ENCODE measurements around the gene PLXNA2. TPM values are rescaled to one million over a fixed set of nuclear protein-coding genes. Genes with fewer than 3 reads are reported as not detected.

Gene PLXNA2
- total and polyA plus RNA-seq, 2 of the 8 experiments (the other 6 are each of a cell fraction or from before 2014, with no cell fraction given), result 0.33 to 1.5 TPM

DNA sequence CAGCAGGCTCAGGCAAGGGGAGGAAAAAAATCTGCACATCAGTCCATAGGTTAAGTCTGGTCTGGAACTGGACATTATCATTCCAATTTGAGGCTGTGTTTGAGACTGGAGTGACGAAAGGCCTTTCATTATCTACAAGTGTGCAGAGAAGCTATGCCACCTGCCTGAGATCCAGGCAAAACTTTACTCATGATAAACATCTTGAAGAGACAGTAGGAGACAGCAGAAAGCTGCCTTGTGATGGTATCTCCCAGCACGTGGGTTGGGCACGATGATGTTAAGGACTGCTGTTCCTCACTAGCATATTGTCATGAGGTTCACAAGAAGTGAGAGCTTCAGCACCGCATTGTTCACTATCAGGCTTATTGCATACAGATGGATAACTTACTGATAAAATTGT, 126.4 kb downstream of the PLXNA2 start:
- Histone ChIP-seq H3K23ac (ENCODE audit: insufficient read length) (no peak overlapping the region), H3K4me2 (ENCODE audit: insufficient read depth in 1 of 2, low read depth in 2 of 2, low read length in 2 of 2) (no peak overlapping the region), H3K4me3 (ENCODE audit: extremely low read depth in 1 of 4, insufficient read depth in 2 of 4, low read depth in 3 of 4, low read length in 4 of 4) (no peak overlapping the region), H4K91ac (replicated peaks; ENCODE audit: insufficient read length, low read length) (no peak overlapping the region), H3K14ac (ENCODE audit: insufficient read length) (no peak overlapping the region), H3K56ac (replicated peaks; ENCODE audit: insufficient read length, low read depth, low read length) (no peak overlapping the region), H3K79me1 (ENCODE audit: low read depth, low read length) (no peaks in the 10 kb centered on the region), H2AFZ (ENCODE audit: low read length) (no peak overlapping the region), H4K20me1 (replicated peaks in 1 of 2; ENCODE audit: control insufficient read depth in 1 of 2, insufficient read depth in 2 of 2, low read length in 2 of 2) (no peaks in the 10 kb centered on the region), H3K27me3 (replicated peaks in 1 of 4; ENCODE audit: control insufficient read depth in 3 of 4, extremely low read depth in 1 of 4, insufficient read depth in 3 of 4, low read length in 3 of 4) (0 out of 7 replicates have a peak, but pooled peaks cover 0 to 3% (median 0%) of the 10 kb centered on the region in 4 experiments), H3K79me2 (ENCODE audit: control insufficient read depth in 1 of 2, insufficient read depth in 2 of 2, low read length in 2 of 2) (no peaks in the 10 kb centered on the region), H3K36me3 (ENCODE audit: control insufficient read depth in 2 of 4, insufficient read depth in 4 of 4, low read length in 3 of 4) (no peaks in the 10 kb centered on the region), H2BK20ac (ENCODE audit: low read length) (no peak overlapping the region), H3K4ac (replicated peaks; ENCODE audit: insufficient read length, low read depth, low read length) (no peak overlapping the region), H3K27ac (ENCODE audit: low read depth, low read length) (no peak overlapping the region), H3K9ac (replicated peaks in 1 of 4; ENCODE audit: extremely low read depth in 1 of 4, low read depth in 3 of 4, low read length in 3 of 4) (no peak overlapping the region), H3K4me1 (replicated peaks in 1 of 4; ENCODE audit: control insufficient read depth in 3 of 4, insufficient read depth in 4 of 4, low read length in 3 of 4) (peaks cover 0 to 7% (median 2%) of the 10 kb centered on the region in 4 experiments; a peak in 5 of 7 replicates), H2BK5ac (ENCODE audit: low read depth, low read length) (no peak overlapping the region), H2AK5ac (ENCODE audit: low read depth, low read length) (no peak overlapping the region), H3K23me2 (ENCODE audit: low read depth, low read length) (no peaks in the 10 kb centered on the region; the same call in 1 of the 2 replicates), H4K5ac (ENCODE audit: insufficient read length, low read depth, low read length) (no peak overlapping the region), H2BK120ac (replicated peaks; ENCODE audit: low read depth, low read length) (no peak overlapping the region), H3K9me3 (ENCODE audit: insufficient read depth in 2 of 2, low read depth in 1 of 2, low read length in 1 of 2) (no peaks in the 10 kb centered on the region), H2BK15ac (ENCODE audit: low read length) (no peak overlapping the region), H2BK12ac (ENCODE audit: low read depth, low read length) (no peak overlapping the region), H4K8ac (ENCODE audit: extremely low read depth, insufficient read depth, low read length) (no peak overlapping the region), H3K18ac (ENCODE audit: extremely low read depth, low read length) (no peak overlapping the region)
- POLR2A ChIA-PET (ENCODE audit: partially characterized antibody), result no interaction called here
- FAIRE-seq (no peak), DNase-seq (ENCODE audit: low read depth in 1 of 2, low spot score in 2 of 2) (no peak)
- CTCF ChIA-PET (ENCODE audit: partially characterized antibody), result interaction anchor here (0.6 to 2.5 kb wide), 11 partner anchors 11 to 227 kb away, joined by 3 to 10 read pairs (median 5); no protein-coding TSS in a partner anchor
- WGBS, 2 experiments (ENCODE audit: extremely low coverage in 1 of 2, insufficient coverage in 1 of 2, insufficient read length in 1 of 2, insufficient replicate concordance in 2 of 2, low coverage in 1 of 2, low lambda C conversion rate in 2 of 2, missing lambda C conversion rate in 1 of 2), result 88% methylated on average over 4 of the region's 4 CpGs; no CpG with 5 or more reads in 1 of the 2 experiments
- TF ChIP-seq FOSL1 (IDR thresholded peaks at IDR 0.05; ENCODE audit: insufficient read depth, low read depth, low read length), result no peak
